ENCODE results near the gene POU2F1. TPM values are rescaled to one million over a fixed set of nuclear protein-coding genes. Genes with fewer than 3 reads are reported as not detected.

POU2F1 gene
- total RNA-seq, 1 experiment from 2014 or later = 28.5 TPM

GRCh38 chr1:167463875-167464575, 243.3 kb downstream of the POU2F1 start:
- no peak for DNase-seq
- Histone ChIP-seq H3K4me2 (no peak overlapping the region), H3K27me3 (ENCODE audit: insufficient read depth, low read depth) (no peaks in the 10 kb centered on the region), H3K36me3 (ENCODE audit: low read depth) (no peaks in the 10 kb centered on the region), H3F3A (ENCODE audit: insufficient read depth, low read depth) (no peaks in the 10 kb centered on the region), H3K4me1 (replicated peaks; ENCODE audit: insufficient read depth) (no peaks in the 10 kb centered on the region), H3K9me3 (ENCODE audit: insufficient read depth, low read depth) (no peaks in the 10 kb centered on the region), H2AFZ (no peak overlapping the region), H3K4me3 (no peak overlapping the region), H3K9me2 (ENCODE audit: insufficient read depth) (no peaks in the 10 kb centered on the region), H3K27ac (no peak overlapping the region), H3K79me2 (ENCODE audit: low read depth) (no peaks in the 10 kb centered on the region), H4K20me1 (ENCODE audit: insufficient read depth) (no peaks in the 10 kb centered on the region)
- POLR2A ChIA-PET (ENCODE audit: unreplicated experiment) = no interaction called here
- no peak for TF ChIP-seq CTCF (conservative IDR thresholded peaks at IDR 0.05)
- no peak for TF ChIP-seq EZH2 (IDR thresholded peaks at IDR 0.05; ENCODE audit: low read depth)
- intact Hi-C loops (cut with micrococcal nuclease; ENCODE audit: unreplicated experiment) = no loop called here
- no TSS peak for BruUV-seq (replicated peaks)
- CTCF ChIA-PET = no interaction called here

GRCh38 chr1:167465018-167465417, 244.3 kb downstream of the POU2F1 start:
- Histone ChIP-seq H3K4me1 (replicated peaks; ENCODE audit: insufficient read depth) (no peaks in the 10 kb centered on the region), H3K27ac (no peak overlapping the region), H4K20me1 (ENCODE audit: insufficient read depth) (no peaks in the 10 kb centered on the region), H3K4me3 (no peak overlapping the region), H3K79me2 (ENCODE audit: low read depth) (no peaks in the 10 kb centered on the region), H3F3A (ENCODE audit: insufficient read depth, low read depth) (no peaks in the 10 kb centered on the region), H2AFZ (no peak overlapping the region), H3K9me2 (ENCODE audit: insufficient read depth) (no peaks in the 10 kb centered on the region), H3K9me3 (ENCODE audit: insufficient read depth, low read depth) (no peaks in the 10 kb centered on the region), H3K36me3 (ENCODE audit: low read depth) (no peaks in the 10 kb centered on the region), H3K27me3 (ENCODE audit: insufficient read depth, low read depth) (no peaks in the 10 kb centered on the region), H3K4me2 (no peak overlapping the region)
- no TSS peak for BruUV-seq (replicated peaks)
- DNase-seq = no peak
- ChIA-PET CTCF (no interaction called here), POLR2A (ENCODE audit: unreplicated experiment) (no interaction called here)
- TF ChIP-seq EZH2 (IDR thresholded peaks at IDR 0.05; ENCODE audit: low read depth) (no peak), CTCF (conservative IDR thresholded peaks at IDR 0.05) (no peak)
- intact Hi-C loops (cut with micrococcal nuclease; ENCODE audit: unreplicated experiment) = no loop called here

- intact Hi-C loops (cut with micrococcal nuclease; ENCODE audit: unreplicated experiment) = no loop called here
- no peak overlapping the region for H3K4me3 ChIP-seq
- H3K9me3 ChIP-seq (ENCODE audit: insufficient read depth, low read depth) = no peaks in the 10 kb centered on the region
- TF ChIP-seq CTCF (conservative IDR thresholded peaks at IDR 0.05) (no peak), EZH2 (IDR thresholded peaks at IDR 0.05; ENCODE audit: low read depth) (no peak)
- no TSS peak for BruUV-seq (replicated peaks)
- no peak for DNase-seq
- H3F3A ChIP-seq (ENCODE audit: insufficient read depth, low read depth) = no peaks in the 10 kb centered on the region
- H3K4me1 ChIP-seq (replicated peaks; ENCODE audit: insufficient read depth) = no peaks in the 10 kb centered on the region
- H3K4me2 ChIP-seq = no peak overlapping the region
- H3K27ac ChIP-seq = no peak overlapping the region
- no peaks in the 10 kb centered on the region for H3K36me3 ChIP-seq (ENCODE audit: low read depth)
- H4K20me1 ChIP-seq (ENCODE audit: insufficient read depth) = no peaks in the 10 kb centered on the region
- POLR2A ChIA-PET (ENCODE audit: unreplicated experiment) = no interaction called here
- no peaks in the 10 kb centered on the region for H3K79me2 ChIP-seq (ENCODE audit: low read depth)
- H3K9me2 ChIP-seq (ENCODE audit: insufficient read depth) = no peaks in the 10 kb centered on the region
- CTCF ChIA-PET = no interaction called here
- no peak overlapping the region for H2AFZ ChIP-seq
- no peaks in the 10 kb centered on the region for H3K27me3 ChIP-seq (ENCODE audit: insufficient read depth, low read depth)
Measured at GRCh38 chr1:167465743-167466142, 245.1 kb downstream of the POU2F1 start.
